Left ventricle myocardium superior (tissue), 1 donor: Measurements from ENCODE around the gene SERPING1. TPM values are rescaled to one million over a fixed set of nuclear protein-coding genes. Genes with fewer than 3 reads are reported as not detected.
A peak's percentile ranks its signal among the peaks of the same experiment; 100 is the strongest.
"Not testable (repeated sequence)": the region's sequence is repeated elsewhere in the genome, so short reads cannot be mapped to it uniquely, and the experiment has no call there.

Source experiments
- ATAC-seq: fragments of 200-7000 bp; cut with Tn5 transposase; one replicate; pipeline ENCODE4 v1.9.1; 2020; ENCODE audit warnings: mild to moderate bottlenecking, moderate library complexity
- DNase-seq: peaks from one replicate; pipeline ENCODE4 v3.0.0-alpha.2; 2020
- intact Hi-C: fragments of 100-400 bp; cut with micrococcal nuclease; formaldehyde crosslinking; loops from one replicate; pipeline ENCODE4 v1.11.0; 2022
- microRNA-seq: library from miRNA; unstranded; fragments of <30 nt; microRNA quantifications from one replicate; pipeline ENCODE4 v1.2.0, GENCODE V29; 2020; ENCODE audit warnings: borderline number of aligned reads
- total RNA-seq: library from RNA; stranded (reverse); fragmentation: NEBNext Ultra II Directional; extraction: Animal tissue kit (Norgen Biotek cat#: 25700); gene quantifications from one replicate; pipeline ENCODE4 v1.2.1, GENCODE V29; 2021
- donor health status: DM: no; HTN: yes; CAD: no; lungs with severe emphysema.

The SERPING1 gene
- total RNA-seq, 1 donor from 2014 or later: 121 TPM

DNA sequence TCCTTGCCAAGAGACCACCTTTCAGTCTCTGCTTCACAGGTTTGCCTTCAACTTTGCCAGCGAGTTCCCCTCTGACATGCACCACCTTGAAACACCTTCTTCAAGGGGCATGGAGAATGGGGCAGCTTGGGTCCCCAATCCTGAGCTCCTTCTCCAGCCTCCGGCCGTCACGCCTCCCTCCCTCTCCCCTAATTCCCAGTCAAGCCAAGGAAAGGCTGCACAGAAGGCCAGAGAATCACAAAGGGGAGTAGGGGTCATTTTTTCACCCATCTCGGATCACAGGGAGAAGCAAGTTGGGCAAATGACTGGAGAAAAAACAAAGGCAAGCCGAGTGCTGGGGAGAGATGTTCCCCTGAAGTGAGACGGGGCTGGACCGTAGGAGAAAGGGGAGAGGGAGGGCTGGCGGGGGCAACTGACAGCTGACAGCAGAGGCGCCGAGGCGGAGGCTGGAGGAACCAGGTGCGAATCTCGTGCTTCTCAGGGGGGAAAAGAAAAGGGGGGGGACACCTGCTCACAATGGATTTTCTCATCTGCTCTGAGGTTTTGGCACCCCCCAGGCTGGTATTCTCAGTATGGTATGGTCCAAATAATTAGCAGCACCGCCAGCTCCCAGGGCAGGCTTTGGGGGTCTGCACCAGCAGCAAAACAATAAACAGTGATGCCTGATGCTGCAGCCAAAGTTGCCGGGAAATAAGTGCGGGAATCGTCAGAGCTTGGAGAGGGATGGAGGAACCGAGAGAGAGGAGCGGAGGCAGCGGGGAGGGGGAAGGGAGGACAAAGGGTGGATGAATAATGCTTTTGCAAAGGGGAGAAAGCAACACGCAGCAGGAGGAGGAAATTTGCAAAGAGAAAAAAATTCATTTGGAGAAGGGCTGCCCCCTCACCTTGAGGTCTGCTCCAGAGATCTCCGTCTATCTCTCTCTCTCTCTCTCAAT, 51.6 kb downstream of the SERPING1 start:
- intact Hi-C loops: no loop called here
- DNase-seq (no peak), ATAC-seq (no peak)

DNA sequence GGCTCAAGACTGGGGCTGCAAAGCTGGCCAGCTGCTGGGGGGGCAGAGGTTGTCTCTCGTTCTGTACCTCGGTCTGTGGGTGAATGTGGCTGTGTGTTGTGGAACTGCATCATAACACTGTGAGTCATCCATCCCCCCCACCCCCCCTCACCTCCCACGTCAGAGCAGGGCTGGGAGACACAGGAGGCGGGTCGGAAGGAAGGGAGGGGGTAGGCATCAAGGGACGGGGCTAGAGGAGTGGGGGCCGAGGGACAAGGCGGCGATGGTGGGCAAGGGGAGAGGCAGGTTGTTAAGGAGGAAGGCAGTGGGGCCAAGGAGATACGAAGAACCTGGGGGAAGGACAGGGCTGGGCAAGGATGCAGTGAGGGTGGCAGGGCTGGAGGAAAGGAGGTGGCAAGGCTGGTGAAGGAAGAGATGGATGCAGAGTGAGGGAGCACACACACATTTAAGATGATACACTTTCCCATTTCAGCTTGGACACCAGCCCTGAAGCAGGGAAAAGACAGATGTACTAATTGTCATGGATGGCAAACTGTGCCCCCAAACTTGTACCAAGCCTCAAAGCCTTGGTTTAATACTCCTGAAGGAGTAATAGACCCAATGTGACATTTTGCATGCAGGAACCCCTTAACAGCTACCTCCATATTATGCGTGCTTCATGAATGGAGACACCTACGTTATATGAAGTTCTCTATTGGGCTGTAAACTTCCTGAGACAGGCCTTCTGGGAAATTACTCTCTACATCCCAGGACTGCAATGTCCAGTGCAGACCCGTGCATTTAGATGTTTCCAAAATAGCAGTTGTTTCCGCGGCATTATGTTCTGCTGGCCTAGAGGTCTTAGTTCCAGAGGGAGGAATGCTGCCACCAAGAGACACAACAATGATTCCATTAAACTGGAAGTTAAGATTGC, 52.6 kb downstream of the SERPING1 start, which contains the start of gene YPEL4:
YPEL4 (minus strand) TSS at position 87 of the 913 bp plus-strand sequence. CDS start 2,805 bp downstream, outside the sequence.
- ATAC-seq (peak; percentile 62), DNase-seq (peak; percentile 46)
- intact Hi-C loops: no loop called here

DNA sequence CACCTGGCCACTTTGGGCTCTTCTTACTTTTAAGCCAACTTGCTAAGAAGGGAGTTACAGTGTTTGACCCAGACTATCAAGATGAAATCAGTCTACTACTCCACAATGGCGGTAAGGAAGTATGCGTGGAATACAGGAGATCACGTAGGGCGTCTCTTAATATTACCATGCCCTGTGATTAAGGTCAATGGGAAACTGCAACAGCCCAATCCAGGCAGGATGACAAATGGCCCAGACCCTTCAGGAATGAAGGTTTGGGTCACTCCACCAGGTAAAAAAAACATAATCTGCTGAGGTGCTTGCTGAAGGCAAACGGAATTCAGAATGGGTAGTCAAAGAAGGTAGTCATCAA, 53.2 kb downstream of the SERPING1 start:
- intact Hi-C loops: no loop called here
- ATAC-seq (no peak), DNase-seq (no peak)

DNA sequence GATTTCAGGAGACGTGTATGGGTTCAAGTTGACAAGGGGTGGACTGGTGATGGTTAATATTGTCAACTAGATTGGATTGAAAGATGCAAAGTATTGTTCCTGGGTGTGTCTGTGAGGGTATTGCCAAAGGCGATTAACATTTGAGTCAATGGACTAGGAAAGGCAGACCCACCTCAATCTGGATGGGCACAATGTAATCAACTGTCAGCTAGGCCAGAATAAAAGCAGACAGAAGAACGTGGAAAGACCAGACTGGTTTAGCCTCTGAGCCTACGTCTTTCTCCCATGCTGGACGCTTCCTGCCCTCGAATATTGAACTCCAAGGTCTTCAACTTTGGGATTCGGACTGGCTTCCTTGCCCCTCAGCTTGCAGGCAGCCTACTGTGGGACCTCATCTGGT, 53.9 kb downstream of the SERPING1 start:
- intact Hi-C loops: no loop called here
- DNase-seq: no peak
- no peak for ATAC-seq

DNA sequence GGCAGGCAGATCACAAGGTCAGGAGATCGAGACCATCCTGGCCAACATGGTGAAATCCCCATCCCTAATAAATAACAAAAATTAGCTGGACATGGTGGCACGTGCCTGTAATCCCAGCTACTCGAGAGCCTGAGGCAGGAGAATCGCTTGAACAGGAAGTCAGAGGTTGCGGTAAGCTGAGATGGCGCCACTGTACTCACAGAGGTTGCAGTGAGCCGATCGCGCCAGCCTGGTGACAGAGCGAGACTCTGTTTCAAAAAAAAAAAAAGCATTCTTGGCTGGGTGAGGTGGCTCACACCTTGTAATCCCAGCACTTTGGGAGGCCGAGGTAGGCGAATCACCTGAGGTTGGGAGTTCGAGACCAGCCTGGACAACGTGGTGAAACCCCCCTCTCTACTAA, 54.7 kb downstream of the SERPING1 start:
- ATAC-seq, intact Hi-C loops, DNase-seq: not testable (repeated sequence)

DNA sequence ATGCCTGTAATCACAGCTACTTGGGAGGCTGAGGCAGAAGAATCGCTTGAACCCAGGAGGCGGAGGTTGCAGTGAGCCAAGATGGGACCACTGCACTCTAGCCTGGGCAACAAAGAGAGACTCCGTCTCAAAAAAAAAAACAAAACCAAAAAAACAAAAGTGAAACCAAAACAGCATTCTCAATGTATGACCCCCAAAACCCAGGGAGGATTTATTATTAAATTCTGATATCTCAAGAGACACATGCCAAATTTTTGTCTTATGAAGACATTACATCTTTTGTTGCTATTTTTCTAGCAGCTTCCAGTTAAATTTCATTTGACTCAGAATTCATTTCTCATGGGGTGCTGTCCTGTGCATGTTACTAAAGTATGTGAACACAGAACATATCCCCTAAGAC, 55.2 kb downstream of the SERPING1 start:
- no peak for DNase-seq
- no peak for ATAC-seq
- intact Hi-C loops: no loop called here

DNA sequence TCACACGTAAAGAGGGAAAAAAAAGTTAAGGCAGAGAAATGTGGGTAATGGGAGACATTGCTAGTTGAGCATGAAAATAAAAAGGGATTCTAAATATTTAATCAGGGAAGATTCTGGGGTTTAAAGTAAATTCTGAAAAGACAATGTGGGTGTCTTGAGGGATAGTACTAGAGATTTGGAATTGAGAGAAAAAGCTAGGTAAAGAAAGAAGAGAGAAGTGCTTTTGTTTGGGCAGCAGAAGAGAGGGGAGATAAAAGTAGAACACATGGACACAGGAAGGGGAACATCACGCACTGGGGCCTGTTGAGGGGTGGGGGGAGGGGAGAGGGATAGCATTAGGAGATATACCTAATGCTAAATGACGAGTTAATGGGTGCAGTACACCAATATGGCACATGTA, 55.7 kb downstream of the SERPING1 start:
- intact Hi-C loops: no loop called here
- DNase-seq: no peak
- ATAC-seq: no peak

DNA sequence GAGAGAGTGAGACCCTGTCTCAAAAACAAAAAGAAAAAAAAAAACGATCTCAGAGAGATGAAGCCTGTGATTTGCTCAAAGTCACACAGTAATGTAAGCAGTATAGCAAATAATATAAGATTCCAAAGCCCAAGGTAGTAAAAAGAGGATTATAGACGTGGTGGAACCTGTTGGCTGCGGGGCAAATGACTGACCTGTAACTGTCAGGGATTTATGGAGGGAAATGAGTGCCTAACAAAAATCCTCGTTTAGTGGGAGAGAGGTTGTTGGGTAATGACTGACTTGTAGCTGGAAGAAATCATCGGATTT, 59.4 kb downstream of the SERPING1 start:
- no peak for ATAC-seq
- DNase-seq: no peak
- intact Hi-C loops: no loop called here

DNA sequence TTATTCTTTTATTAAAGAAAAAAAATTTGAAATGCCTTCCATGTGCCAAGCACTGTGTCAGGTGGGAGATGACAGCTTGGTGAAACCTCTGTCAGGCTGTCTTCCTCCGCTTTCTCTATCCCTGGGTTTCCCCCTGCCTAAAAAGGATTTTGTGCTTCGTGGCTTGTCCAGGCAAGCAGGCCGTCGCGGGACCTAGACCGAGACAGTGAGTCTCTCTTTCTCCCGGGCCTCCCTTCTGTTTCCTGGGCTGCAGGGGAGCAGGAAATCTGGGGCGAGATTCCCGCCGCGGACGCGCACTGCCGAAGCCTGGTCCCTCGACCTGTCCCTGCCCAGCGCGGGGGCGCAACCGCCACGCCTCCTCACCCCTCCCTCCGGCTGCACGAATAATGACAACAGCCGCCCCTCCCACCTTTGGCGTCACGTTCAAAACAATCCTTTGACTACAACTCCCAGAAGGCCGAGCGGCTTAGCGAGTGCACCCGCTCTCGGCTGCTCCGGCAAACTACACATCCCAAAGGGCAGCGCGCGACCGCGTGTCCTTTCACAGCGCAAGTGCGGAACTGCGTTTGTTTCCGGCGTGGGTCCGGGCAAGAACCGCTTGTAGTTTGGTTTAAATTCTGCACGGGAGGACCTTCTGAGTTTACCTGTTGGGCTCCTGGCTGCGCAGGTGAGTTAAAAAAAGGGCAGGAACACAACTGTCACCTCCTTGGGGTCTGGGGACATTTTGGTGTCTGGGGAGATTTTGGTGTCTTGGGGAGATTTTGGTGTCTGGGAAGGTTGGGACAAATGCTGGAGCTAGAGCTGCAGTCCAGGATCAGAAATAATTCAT, 59.9 kb downstream of the SERPING1 start, which contains the start of gene CLP1:
CLP1 (plus strand) TSS at position 569 of the 829 bp plus-strand sequence. CDS start 1,715 bp downstream, outside the sequence.
- peak; percentile 99 for ATAC-seq
- intact Hi-C loops: no loop called here
- peak; percentile 100 for DNase-seq

DNA sequence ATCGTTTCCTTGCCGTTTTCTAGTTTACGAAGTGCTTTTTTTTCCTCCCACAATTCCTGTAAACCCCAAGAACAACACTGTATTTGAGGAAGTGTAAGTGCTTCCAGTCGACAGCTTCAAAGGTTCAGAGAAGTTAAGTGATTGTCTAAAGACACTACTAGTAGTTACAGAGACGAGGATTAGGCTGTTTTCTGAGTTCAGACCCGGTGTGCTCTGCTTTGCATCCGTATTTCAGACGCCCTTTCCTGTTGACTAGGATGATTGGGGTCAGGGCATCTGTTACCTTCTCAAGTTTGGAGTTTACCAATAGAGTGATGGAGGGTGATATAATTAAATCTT, 60.5 kb downstream of the SERPING1 start:
- ATAC-seq (no peak), DNase-seq (no peak)
- intact Hi-C loops: no loop called here

DNA sequence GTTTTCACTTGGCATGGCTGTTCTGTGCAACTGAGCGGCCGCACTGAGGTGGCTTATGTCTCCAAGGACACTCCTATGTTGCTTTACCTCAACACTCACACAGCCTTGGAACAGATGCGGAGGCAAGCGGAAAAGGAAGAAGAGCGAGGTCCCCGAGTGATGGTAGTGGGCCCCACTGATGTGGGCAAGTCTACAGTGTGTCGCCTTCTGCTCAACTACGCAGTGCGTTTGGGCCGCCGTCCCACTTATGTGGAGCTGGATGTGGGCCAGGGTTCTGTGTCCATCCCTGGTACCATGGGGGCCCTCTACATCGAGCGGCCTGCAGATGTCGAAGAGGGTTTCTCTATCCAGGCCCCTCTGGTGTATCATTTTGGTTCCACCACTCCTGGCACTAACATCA, 62.2 kb downstream of the SERPING1 start:
- intact Hi-C loops: no loop called here
- DNase-seq (no peak), ATAC-seq (no peak)

DNA sequence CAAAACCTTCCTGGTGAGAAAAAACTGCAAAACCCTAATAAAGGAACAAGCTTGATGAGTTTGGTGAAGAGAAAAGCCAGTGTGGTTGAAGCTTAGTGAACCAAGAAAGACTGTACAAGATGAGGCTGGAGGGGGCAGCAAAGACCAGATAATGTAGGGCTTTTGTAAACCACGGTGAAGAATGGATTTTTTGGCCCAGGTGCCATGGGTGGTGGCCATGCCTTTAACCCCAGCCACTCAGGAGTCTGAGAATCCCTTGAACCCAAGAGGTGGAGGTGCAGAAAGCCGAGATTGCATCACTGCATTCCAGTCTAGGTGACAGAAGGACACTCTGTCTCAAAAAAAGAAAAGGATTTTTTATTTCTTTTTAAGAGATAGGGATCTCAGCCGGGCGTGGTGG, 65.4 kb downstream of the SERPING1 start:
- intact Hi-C loops: no loop called here
- DNase-seq (no peak), ATAC-seq (no peak)

DNA sequence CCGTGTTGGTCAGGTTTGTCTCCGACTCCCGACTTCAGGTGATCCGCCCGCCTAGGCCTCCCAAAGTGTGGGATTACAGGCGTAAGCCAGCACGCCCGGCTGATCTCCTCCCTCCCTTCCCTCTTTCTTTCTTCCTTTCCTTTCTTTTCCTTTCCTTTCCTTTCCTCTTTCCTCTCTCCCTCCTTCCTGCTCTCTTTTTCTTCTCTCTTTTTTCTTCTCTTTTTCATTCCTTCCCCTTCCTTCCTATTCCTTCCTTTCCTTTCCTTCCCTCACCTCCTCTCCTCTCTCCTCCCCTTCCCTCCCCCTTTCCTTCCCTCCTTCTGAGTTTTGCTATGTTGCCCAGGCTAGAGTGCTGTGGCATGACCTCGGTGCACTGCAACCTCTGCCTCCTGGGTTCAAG, 66.5 kb downstream of the SERPING1 start:
- DNase-seq (no peak), ATAC-seq (no peak)
- intact Hi-C loops: no loop called here

Small RNA genes within 50 kb of the gene (microRNA-seq; reads per million reads assigned to microRNA genes)
- gene MIR130A: 4,718 reads per million, percentile 89 among the genes with 10 or more reads in this experiment

Other genes with a start within 250 kb of the SERPING1 start
- not detected for gene PRG3, start 216.5 kb upstream of the SERPING1 start, total RNA-seq
- not detected for gene PRG2, start 207.0 kb upstream of the SERPING1 start, total RNA-seq
- 20.6 TPM for gene SLC43A3, start 170.6 kb upstream of the SERPING1 start, total RNA-seq
- 1.0 TPM for gene RTN4RL2, start 137.2 kb upstream of the SERPING1 start, total RNA-seq
- 4.5 TPM for gene SLC43A1, start 82.0 kb upstream of the SERPING1 start, total RNA-seq
- gene TIMM10, start 66.9 kb upstream of the SERPING1 start, total RNA-seq: 56.7 TPM
- not detected for gene SMTNL1, start 60.1 kb upstream of the SERPING1 start, total RNA-seq
- gene UBE2L6, start 30.0 kb upstream of the SERPING1 start, total RNA-seq: 18.0 TPM
- 1.2 TPM for gene YPEL4, start 52.2 kb downstream of the SERPING1 start, total RNA-seq
- gene CLP1, start 60.1 kb downstream of the SERPING1 start, total RNA-seq: 7.7 TPM
- gene ZDHHC5, start 70.4 kb downstream of the SERPING1 start, total RNA-seq: 47.8 TPM
- gene MED19, start 114.5 kb downstream of the SERPING1 start, total RNA-seq: 8.8 TPM
- gene TMX2, start 114.9 kb downstream of the SERPING1 start, total RNA-seq: 65.6 TPM
- 76.8 TPM for gene SELENOH, start 143.8 kb downstream of the SERPING1 start, total RNA-seq
- not detected for gene BTBD18, start 154.1 kb downstream of the SERPING1 start, total RNA-seq
- 66.6 TPM for gene CTNND1, start 164.1 kb downstream of the SERPING1 start, total RNA-seq